BJ (cell line): Measurements from ENCODE around the gene SNX21. TPM values are rescaled to one million over a fixed set of nuclear protein-coding genes. Genes with fewer than 3 reads are reported as not detected.

Experiments
- CTCF ChIA-PET: fragments of 350-600 bp; formaldehyde crosslinking; extraction: SDS; loops from one replicate; lab custom pipeline; 2021; ENCODE audit warnings: antibody characterized with exemption, inconsistent platforms; lab: Yijun Ruan, JAX
- POLR2A ChIA-PET: fragments of 300-600 bp; sonication (Branson Sonifier 250); formaldehyde crosslinking; extraction: SDS; loops from one replicate; lab custom pipeline; 2021; ENCODE audit warnings: antibody characterized with exemption; lab: Charles Lee
- DNase-seq: peaks from one replicate; pipeline ENCODE4 v3.0.0-alpha.2; 2011; ENCODE audit warnings: low read depth
- H3K27me3 ChIP-seq: 2 replicates; pipeline ENCODE4 v1.6.0; 2011; ENCODE audit warnings: low read length; ENCODE audit not compliant: control insufficient read depth, insufficient read depth
- H3K36me3 ChIP-seq: 2 replicates; pipeline ENCODE4 v1.5.1; 2011; ENCODE audit warnings: low read length; ENCODE audit not compliant: control insufficient read depth, insufficient read depth
- H3K4me3 ChIP-seq: 2 replicates; pipeline ENCODE4 v1.5.1; 2011; ENCODE audit warnings: low read depth, mild to moderate bottlenecking, control low read depth, low read length
- CTCF ChIP-seq: IDR thresholded peaks from 2 replicates; pipeline ENCODE4 v1.5.1; 2011; ENCODE audit warnings: low read depth, mild to moderate bottlenecking, control low read depth, inconsistent platforms, low read length, moderate library complexity; ENCODE audit not compliant: insufficient read depth
- polyA plus RNA-seq: library from polyadenylated mRNA; depleted of rRNA; stranded (reverse); fragments of >200 nt; gene quantifications from 2 replicates; pipeline ENCODE4 v1.2.3, GENCODE V29; 2011

The SNX21 gene
- polyA plus RNA-seq, 1 experiment = 17.8 TPM

GRCh38 chr20:45842169-45842812, 8.7 kb downstream of the SNX21 start:
- H3K4me3 ChIP-seq = no peak overlapping the region
- DNase-seq = peak; percentile 37
- CTCF ChIA-PET = interaction anchor here (1.1 to 1.5 kb wide), 7 partner anchors 18 to 127 kb away, joined by 3 to 5 read pairs (median 3); partner anchors contain the start of gene ZSWIM1
- H3K36me3 ChIP-seq = peaks cover 19% of the 10 kb centered on the region
- H3K27me3 ChIP-seq = no peaks in the 10 kb centered on the region
- no peak for TF ChIP-seq CTCF
- POLR2A ChIA-PET = interaction anchor here (0.7 kb wide), 2 partner anchors 17 to 557 kb away, joined by 3 to 5 read pairs; no protein-coding TSS in a partner anchor

GRCh38 chr20:45843506-45843905, 9.9 kb downstream of the SNX21 start:
- Histone ChIP-seq H3K27me3 (no peaks in the 10 kb centered on the region), H3K4me3 (no peak overlapping the region), H3K36me3 (peaks cover 24% of the 10 kb centered on the region)
- CTCF ChIA-PET = interaction anchor here (1.5 kb wide), 1 partner anchor 19 kb away, joined by 5 read pairs; no protein-coding TSS in a partner anchor
- TF ChIP-seq CTCF = no peak
- POLR2A ChIA-PET = interaction anchor here (0.6 kb wide), 1 partner anchor 8 kb away, joined by 3 read pairs; no protein-coding TSS in a partner anchor
- no peak for DNase-seq

GRCh38 chr20:45845452-45845851, 11.9 kb downstream of the SNX21 start:
- ChIA-PET CTCF (interaction anchor here (0.8 to 1.5 kb wide), 2 partner anchors 12 to 47 kb away, joined by 3 to 4 read pairs; partner anchors contain the start of gene SNX21), POLR2A (no interaction called here)
- DNase-seq = no peak
- peaks cover 24% of the 10 kb centered on the region for H3K36me3 ChIP-seq
- no peaks in the 10 kb centered on the region for H3K27me3 ChIP-seq
- H3K4me3 ChIP-seq = no peak overlapping the region
- no peak for TF ChIP-seq CTCF

GRCh38 chr20:45848421-45848820, 14.8 kb downstream of the SNX21 start:
- no peak for DNase-seq
- no peak overlapping the region for H3K4me3 ChIP-seq
- ChIA-PET CTCF (interaction anchor here (0.8 kb wide), 1 partner anchor 9 kb away, joined by 3 read pairs; no protein-coding TSS in a partner anchor), POLR2A (no interaction called here)
- no peaks in the 10 kb centered on the region for H3K27me3 ChIP-seq
- H3K36me3 ChIP-seq = peaks cover 14% of the 10 kb centered on the region
- no peak for TF ChIP-seq CTCF

GRCh38 chr20:45848969-45849582, 15.5 kb downstream of the SNX21 start:
- H3K36me3 ChIP-seq = peaks cover 12% of the 10 kb centered on the region
- H3K27me3 ChIP-seq = no peaks in the 10 kb centered on the region
- DNase-seq = no peak
- H3K4me3 ChIP-seq = no peak overlapping the region
- ChIA-PET POLR2A (no interaction called here), CTCF (interaction anchor here (0.6 to 0.8 kb wide), 2 partner anchors 10 to 123 kb away, joined by 3 read pairs; partner anchors contain the start of gene ZNF335)
- no peak for TF ChIP-seq CTCF
